CD4-positive, alpha-beta T cell (primary cell): ENCODE results near the gene GPX3. TPM values are rescaled to one million over a fixed set of nuclear protein-coding genes. Genes with fewer than 3 reads are reported as not detected.

ENCODE experiments used
- ATAC-seq: fragments of 200-7000 bp; cut with Tn5 transposase; one replicate; pipeline ENCODE4 v1.10.0; 2022; ENCODE audit warnings: mild to moderate bottlenecking; ENCODE audit not compliant: poor library complexity
- CTCF ChIA-PET: fragments of 350-600 bp; sonication (Branson Sonifier 250); formaldehyde crosslinking; loops from one replicate; lab custom pipeline; 2021; ENCODE audit warnings: antibody characterized with exemption, inconsistent platforms; lab: Charles Lee
- POLR2A ChIA-PET: fragments of 350-600 bp; sonication (Branson Sonifier 250); formaldehyde crosslinking; loops from one replicate; lab custom pipeline; 2021; ENCODE audit warnings: antibody characterized with exemption, inconsistent platforms; lab: Charles Lee
- DNase-seq, 14 experiments: peaks; one replicate each; pipeline ENCODE4 v3.0.0-alpha.2; 2013 to 2020; ENCODE audit warnings: mixed read lengths in 2 of 14
- H3K27ac ChIP-seq, 2 donors: one replicate each; pipeline versions ENCODE4 v1.5.1 to v1.7.0; 2013; ENCODE audit warnings: low read length in 2 of 2, low read depth in 1 of 2, mild to moderate bottlenecking in 1 of 2
- H3K27me3 ChIP-seq, 2 experiments: 1 replicate in 1 of 2; 2 replicates in 1 of 2; pipeline versions ENCODE4 v1.6.1 to v1.7.0; 2013; ENCODE audit warnings: low read length in 2 of 2, control low read depth in 1 of 2, mild to moderate bottlenecking in 1 of 2, moderate library complexity in 1 of 2; ENCODE audit not compliant: insufficient read depth in 2 of 2, control insufficient read depth in 1 of 2
- H3K36me3 ChIP-seq: one replicate; pipeline ENCODE4 v1.6.1; 2013; ENCODE audit warnings: low read length, control low read depth; ENCODE audit not compliant: insufficient read depth
- H3K4me1 ChIP-seq: one replicate; pipeline ENCODE4 v1.6.1; 2013; ENCODE audit warnings: low read length, control low read depth; ENCODE audit not compliant: insufficient read depth
- H3K4me3 ChIP-seq: one replicate; pipeline ENCODE4 v1.5.1; 2013; ENCODE audit warnings: mild to moderate bottlenecking, low read length, moderate library complexity
- H3K9me3 ChIP-seq, 2 experiments: 1 replicate in 1 of 2; 2 replicates in 1 of 2; pipeline versions ENCODE4 v1.6.1 to v1.7.0; 2013; ENCODE audit warnings: low read length in 2 of 2, mild to moderate bottlenecking in 2 of 2, control low read depth in 1 of 2, moderate library complexity in 1 of 2; ENCODE audit not compliant: control insufficient read depth in 1 of 2, insufficient read depth in 1 of 2
- H3K27ac Mint-ChIP-seq: one replicate; pipeline ENCODE4 v1.8.0; 2020; ENCODE audit warnings: mixed read lengths
- H3K27me3 Mint-ChIP-seq: one replicate; pipeline ENCODE4 v1.8.0; 2021; ENCODE audit warnings: mixed read lengths
- H3K36me3 Mint-ChIP-seq: one replicate; pipeline ENCODE4 v1.8.0; 2021; ENCODE audit warnings: low read depth, mixed read lengths
- H3K4me1 Mint-ChIP-seq: one replicate; pipeline ENCODE4 v1.8.0; 2021; ENCODE audit warnings: low read depth, mixed read lengths
- H3K4me3 Mint-ChIP-seq: one replicate; pipeline ENCODE4 v1.8.0; 2020; ENCODE audit warnings: mild to moderate bottlenecking, mixed read lengths
- H3K9me3 Mint-ChIP-seq: one replicate; pipeline ENCODE4 v1.8.0; 2020; ENCODE audit warnings: mixed read lengths
- CTCF ChIP-seq: fragments of 200-600 bp; IDR thresholded peaks from one replicate; pipeline ENCODE4 v1.8.0; 2022; ENCODE audit warnings: antibody characterized with exemption, mild to moderate bottlenecking
- intact Hi-C, 2 experiments: fragments of 100-400 bp; cut with DNase I in 1 of 2; cut with micrococcal nuclease in 1 of 2; formaldehyde crosslinking; loops; one replicate each; pipeline versions ENCODE4 v1.15.1 to v1.9.0; 2023 to 2025; cut with DNase I, micrococcal nuclease
- total RNA-seq, 174 experiments: library from RNA in 2 of 174; stranded (reverse) in 2 of 174; gene quantifications; one replicate each; pipeline ENCODE4 v1.2.3 and lab custom pipeline; 2021 to 2026

Gene GPX3
- total RNA-seq, 2 experiments from 2014 or later: 0.58 TPM; not detected in 1

- Mint-ChIP-seq H3K27ac (no peak overlapping the region), H3K36me3 (peaks cover 43% of the 10 kb centered on the region), H3K4me3 (no peak overlapping the region), H3K4me1 (peaks cover 8% of the 10 kb centered on the region), H3K27me3 (no peaks in the 10 kb centered on the region), H3K9me3 (no peaks in the 10 kb centered on the region)
- ATAC-seq: no peak
- TF ChIP-seq CTCF: no peak
- H3K27ac ChIP-seq: no peak overlapping the region
- DNase-seq: no peak
- no peaks in the 10 kb centered on the region for H3K4me1 ChIP-seq
- H3K36me3 ChIP-seq: peaks cover 52% of the 10 kb centered on the region
- ChIA-PET POLR2A (no interaction called here), CTCF (no interaction called here)
- no peaks in the 10 kb centered on the region for H3K9me3 ChIP-seq
- H3K27me3 ChIP-seq: no peaks in the 10 kb centered on the region
- H3K4me3 ChIP-seq: no peak overlapping the region
- intact Hi-C loops: no loop called here
Measured at GRCh38 chr5:151026679-151027078, 6.3 kb downstream of the GPX3 start.

- no peaks in the 10 kb centered on the region for H3K27me3 Mint-ChIP-seq
- no peaks in the 10 kb centered on the region for H3K27me3 ChIP-seq
- ChIA-PET POLR2A (no interaction called here), CTCF (interaction anchor here (1.0 kb wide), 1 partner anchor 88 kb away, joined by 3 read pairs; no protein-coding TSS in a partner anchor)
- no peaks in the 10 kb centered on the region for H3K9me3 Mint-ChIP-seq
- no peak for ATAC-seq
- no peak for TF ChIP-seq CTCF
- H3K27ac ChIP-seq: no peak overlapping the region
- no peaks in the 10 kb centered on the region for H3K9me3 ChIP-seq
- H3K27ac Mint-ChIP-seq: no peak overlapping the region
- H3K4me3 ChIP-seq: no peak overlapping the region
- no peak overlapping the region for H3K4me3 Mint-ChIP-seq
- no peaks in the 10 kb centered on the region for H3K4me1 Mint-ChIP-seq
- H3K4me1 ChIP-seq: no peaks in the 10 kb centered on the region
- no peak for DNase-seq
- peaks cover 61% of the 10 kb centered on the region for H3K36me3 ChIP-seq
- peaks cover 57% of the 10 kb centered on the region for H3K36me3 Mint-ChIP-seq
- intact Hi-C loops: no loop called here
Measured at GRCh38 chr5:151027961-151028479, 7.6 kb downstream of the GPX3 start.

GRCh38 chr5:151028717-151029116, 8.3 kb downstream of the GPX3 start:
- Histone ChIP-seq H3K4me1 (no peaks in the 10 kb centered on the region), H3K9me3 (no peaks in the 10 kb centered on the region), H3K4me3 (no peak overlapping the region), H3K36me3 (peaks cover 67% of the 10 kb centered on the region), H3K27me3 (no peaks in the 10 kb centered on the region), H3K27ac (no peak overlapping the region)
- Mint-ChIP-seq H3K4me1 (no peaks in the 10 kb centered on the region), H3K36me3 (peaks cover 64% of the 10 kb centered on the region), H3K27ac (no peak overlapping the region), H3K9me3 (no peaks in the 10 kb centered on the region), H3K27me3 (no peaks in the 10 kb centered on the region), H3K4me3 (no peak overlapping the region)
- ATAC-seq (no peak), DNase-seq (no peak)
- ChIA-PET CTCF (no interaction called here), POLR2A (no interaction called here)
- intact Hi-C loops: no loop called here
- TF ChIP-seq CTCF: no peak
